Stimulated activated CD8-positive, alpha-beta memory T cell treated with anti-CD3 and anti-CD28 coated beads, Interleukin-2, amount 100 ng/mL, for 1 hour (primary cell): ENCODE data around the gene CTNNBL1.

ENCODE experiments used
- DNase-seq, 2 donors: peaks; one replicate each; pipeline ENCODE4 v3.0.0-alpha.2; 2020; ENCODE audit warnings: low read depth in 2 of 2

Gene CTNNBL1

GRCh38 chr20:37898233-37899104 is 204.6 kb downstream of the CTNNBL1 start:
- DNase-seq = no peak

- no peak for DNase-seq
These were observed 205.5 kb downstream of the CTNNBL1 start for GRCh38 chr20:37899105-37900045.

GRCh38 chr20:37901240-37901639 is 207.4 kb downstream of the CTNNBL1 start:
- no peak for DNase-seq

- no peak for DNase-seq
These were observed 208.0 kb downstream of the CTNNBL1 start for GRCh38 chr20:37901654-37902503.

DNA sequence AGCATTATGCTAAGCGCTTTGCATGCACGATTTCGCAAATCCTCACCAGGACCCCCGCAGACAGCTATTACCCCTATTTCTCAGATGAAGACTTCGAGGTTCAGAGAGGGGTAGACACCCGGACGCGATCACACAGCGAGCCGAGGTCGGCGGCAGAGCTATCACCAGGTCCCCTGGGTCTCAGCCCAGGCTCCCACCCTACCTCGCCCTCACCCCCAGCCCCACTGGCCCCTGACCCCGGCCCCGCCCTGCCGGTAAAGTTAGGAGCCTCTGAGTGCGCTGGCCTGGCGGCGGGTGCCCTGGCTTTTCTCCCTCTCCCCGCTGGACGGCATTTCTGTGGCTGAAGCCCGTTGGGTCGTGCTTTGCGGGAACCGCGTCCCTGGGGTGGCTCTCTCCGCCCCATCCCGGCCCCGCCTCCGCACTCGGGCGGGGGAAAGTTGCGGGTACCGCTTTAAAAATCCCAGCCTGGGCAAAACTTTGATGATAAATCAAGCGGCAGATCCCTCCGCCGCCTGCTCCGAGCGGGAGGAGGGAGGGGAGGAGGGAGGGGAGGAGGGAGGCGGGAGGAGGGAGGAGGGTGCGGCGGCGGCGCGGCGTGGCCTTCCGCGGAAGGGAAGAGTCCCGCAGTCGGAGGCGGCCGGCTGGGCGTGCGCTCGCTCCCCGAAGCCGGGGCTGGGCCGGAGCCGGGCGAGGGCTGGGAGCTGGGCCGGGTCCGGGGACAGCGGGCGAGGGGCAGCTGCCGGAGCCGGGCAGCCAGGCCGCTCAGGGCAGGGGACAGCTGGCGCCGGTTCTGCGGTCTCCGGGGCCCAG is 208.9 kb downstream of the CTNNBL1 start, which contains the start of gene VSTM2L:
Gene VSTM2L (plus strand): TSS at position 624 of the 810 bp plus-strand sequence. CDS start 224 bp downstream, outside the sequence.
- DNase-seq = no peak

GRCh38 chr20:37903317-37904007 is 209.6 kb downstream of the CTNNBL1 start:
- no peak for DNase-seq

DNA sequence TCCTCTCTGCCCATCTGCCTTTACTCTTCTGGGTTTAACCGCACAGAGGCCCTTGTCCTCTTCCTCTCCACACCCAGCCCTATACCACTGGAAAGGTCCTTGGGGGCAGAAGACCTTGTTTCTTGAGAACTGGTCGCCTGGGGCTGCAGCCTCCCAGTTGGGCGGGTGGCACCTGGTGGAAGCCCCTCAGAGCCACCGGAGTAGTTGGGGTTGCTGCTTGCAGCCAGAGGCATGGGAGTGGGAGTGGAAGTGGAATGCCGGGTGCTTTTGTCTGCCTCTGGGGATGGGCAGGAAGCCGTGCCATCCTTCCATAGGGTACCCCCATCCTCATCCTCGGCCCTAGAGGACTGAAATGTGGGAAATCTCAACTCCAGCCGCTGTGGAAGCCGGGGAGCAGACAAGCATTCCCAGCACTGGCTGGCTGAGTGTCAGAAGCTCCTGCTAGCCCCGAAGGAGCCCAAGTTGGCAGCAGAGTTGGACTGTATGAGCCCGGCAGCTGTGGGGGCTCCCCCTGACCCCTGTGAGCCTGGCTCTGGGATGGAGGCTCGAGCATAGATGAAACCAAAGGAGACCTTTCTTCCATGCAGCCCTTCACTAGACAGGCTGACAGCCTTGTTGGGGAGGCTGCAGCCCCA is 210.3 kb downstream of the CTNNBL1 start:
- DNase-seq = no peak

DNA sequence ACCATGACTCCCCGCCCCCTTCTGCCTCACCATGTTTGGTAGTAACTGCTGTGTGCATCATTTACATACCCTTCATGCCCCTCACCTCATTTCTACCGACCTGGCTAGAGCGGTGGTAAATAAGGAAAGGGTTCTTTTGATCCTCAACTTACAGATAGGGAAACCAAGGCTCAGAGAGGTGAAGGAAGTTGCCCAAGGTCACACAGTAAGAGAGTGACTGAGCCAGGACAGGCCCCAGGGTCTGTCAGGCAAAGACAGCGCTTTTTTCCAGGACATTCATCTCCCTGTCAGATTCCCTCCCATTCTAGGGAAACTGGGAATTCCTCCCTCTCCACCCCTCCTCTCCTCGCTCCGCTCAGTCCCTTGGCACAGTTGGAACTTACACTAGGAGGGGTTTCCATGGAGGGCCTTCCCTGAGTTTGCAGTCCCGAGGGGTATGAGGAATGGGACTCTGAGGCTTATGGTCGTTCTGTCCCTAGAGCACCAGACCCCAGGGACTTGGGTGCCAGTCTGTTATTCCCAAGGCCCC is 211.1 kb downstream of the CTNNBL1 start:
- DNase-seq = no peak

- no peak for DNase-seq
These were observed 212.1 kb downstream of the CTNNBL1 start for GRCh38 chr20:37905671-37906613.

DNA sequence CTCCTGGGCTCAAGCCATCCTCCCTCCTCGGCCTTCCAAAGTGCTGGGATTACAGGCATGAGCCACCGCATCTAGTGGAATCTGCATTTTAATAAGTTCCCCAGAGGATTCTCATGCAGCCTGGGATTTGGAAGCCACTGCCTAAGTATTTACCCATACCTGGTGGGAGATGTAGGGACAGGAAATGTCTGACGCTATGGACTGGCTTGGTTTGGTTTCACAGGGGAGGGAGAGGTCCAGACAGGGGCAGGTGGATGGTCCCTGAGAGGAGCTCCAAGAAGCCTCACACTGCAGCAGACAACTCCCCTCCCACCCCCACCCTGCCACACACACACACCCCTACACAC is 213.5 kb downstream of the CTNNBL1 start:
- no peak for DNase-seq

- DNase-seq = no peak
These were observed 214.0 kb downstream of the CTNNBL1 start for GRCh38 chr20:37907677-37908401.

GRCh38 chr20:37911261-37911660 is 217.4 kb downstream of the CTNNBL1 start:
- no peak for DNase-seq

DNA sequence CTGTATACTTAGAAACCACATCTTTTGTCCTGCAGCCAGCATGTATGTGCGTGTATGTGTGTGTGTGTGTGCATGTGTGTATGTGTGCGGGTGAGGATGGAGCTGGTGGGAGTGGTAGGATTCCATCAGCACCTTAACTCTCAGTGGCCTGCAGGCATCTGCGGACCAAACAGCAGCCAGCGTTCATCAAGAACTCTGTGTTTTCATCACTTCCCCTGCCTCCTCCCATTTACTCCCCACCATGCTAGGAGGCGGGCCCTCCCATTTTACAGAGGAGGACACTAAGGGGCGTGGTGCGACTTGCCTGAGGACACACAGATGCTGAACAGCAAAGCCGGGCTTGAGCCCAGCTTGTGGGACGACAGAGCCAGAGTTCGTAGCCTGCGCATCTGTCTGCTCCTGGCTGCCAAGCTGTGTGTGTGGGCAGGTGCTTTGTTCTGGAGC is 218.0 kb downstream of the CTNNBL1 start:
- no peak for DNase-seq

DNA sequence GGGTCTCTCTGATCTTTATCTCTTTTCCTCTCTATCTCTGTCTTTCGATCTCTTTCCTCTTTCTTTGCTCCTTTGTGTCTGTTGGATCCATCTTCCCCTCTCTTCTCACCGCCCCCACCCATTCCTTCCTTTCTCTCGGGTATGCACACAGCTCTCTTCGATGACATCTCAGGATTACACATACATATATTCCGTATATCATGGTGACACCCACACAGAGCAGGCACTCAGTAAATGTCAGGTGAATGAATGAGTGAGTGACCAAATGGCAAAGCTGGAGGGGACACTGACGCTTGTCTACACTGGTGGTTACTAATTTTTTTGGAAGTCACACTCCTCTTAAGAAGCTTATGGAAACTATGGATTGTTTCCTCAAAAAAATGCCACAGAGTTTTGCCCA is 219.0 kb downstream of the CTNNBL1 start:
- DNase-seq = no peak

DNA sequence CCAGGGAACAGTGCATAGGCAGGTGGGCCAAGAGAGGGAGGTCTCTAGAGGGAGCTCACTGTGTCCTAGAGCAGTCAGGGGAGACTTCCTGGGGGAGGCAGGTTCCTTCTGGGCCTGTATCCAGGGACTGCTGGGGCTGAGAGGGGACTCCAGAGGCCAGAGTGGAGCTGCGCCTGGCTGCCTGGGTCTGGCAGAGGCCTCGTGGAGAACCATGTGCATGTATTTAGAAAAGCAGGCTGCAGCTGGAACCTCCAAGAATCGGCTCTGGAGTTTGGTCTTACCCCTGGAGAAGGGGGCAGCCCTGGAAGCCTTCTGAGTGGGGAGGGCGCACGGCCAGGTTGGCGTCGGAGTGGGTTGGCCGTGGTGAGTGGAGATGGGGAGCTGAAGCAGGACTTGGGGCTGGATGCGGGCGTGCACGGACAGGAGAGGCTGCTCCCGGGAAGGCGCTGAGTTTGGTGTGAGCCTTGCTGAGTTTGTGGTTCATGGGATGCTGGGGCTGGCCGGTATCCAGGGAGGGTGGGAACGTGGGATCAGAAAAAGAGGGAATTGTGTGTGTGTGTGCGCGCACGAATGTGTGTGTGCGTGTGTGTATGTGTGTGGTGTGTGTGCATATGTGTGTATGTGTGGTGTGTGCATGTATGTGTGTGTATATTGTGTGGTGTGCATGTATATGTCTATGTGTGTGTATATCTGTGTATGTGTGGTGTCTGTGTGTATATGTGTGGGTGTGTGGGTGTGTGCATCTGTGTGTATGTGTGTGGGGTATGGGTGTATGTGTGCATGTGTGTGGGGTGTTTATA is 219.9 kb downstream of the CTNNBL1 start:
- DNase-seq = no peak

GRCh38 chr20:37914367-37914671 is 220.5 kb downstream of the CTNNBL1 start:
- no peak for DNase-seq
